Prostate gland (tissue), 2 donors: ENCODE data around the gene ABCF2. TPM values are rescaled to one million over a fixed set of nuclear protein-coding genes. Genes with fewer than 3 reads are reported as not detected.
A peak's percentile ranks its signal among the peaks of the same experiment; 100 is the strongest.

Experiments used
- DNase-seq: peaks from one replicate; pipeline ENCODE4 v3.0.0-alpha.2; 2019; ENCODE audit warnings: low spot score
- H3K27ac ChIP-seq, 2 donors: fragments of 200-600 bp; sonication (generic); 2 replicates each; pipeline ENCODE4 v1.5.1; 2017 to 2019
- H3K27me3 ChIP-seq: fragments of 200-600 bp; sonication (generic); replicated peaks from 2 replicates; pipeline ENCODE4 v1.5.1; 2019; ENCODE audit not compliant: insufficient read depth
- H3K36me3 ChIP-seq, 2 donors: fragments of 200-600 bp; sonication (generic); 1 replicate in 1 of 2; 2 replicates in 1 of 2; pipeline versions ENCODE4 v1.5.1 to v1.8.1; 2017 to 2019
- H3K4me1 ChIP-seq: fragments of 200-600 bp; sonication (generic); replicated peaks from 2 replicates; pipeline ENCODE4 v1.5.1; 2019
- H3K4me3 ChIP-seq, 2 donors: fragments of 200-600 bp; sonication (generic); 2 replicates each; pipeline ENCODE4 v1.5.1; 2017 to 2019
- H3K9me3 ChIP-seq: fragments of 200-600 bp; sonication (generic); 2 replicates; pipeline ENCODE4 v1.5.1; 2017
- POLR2A ChIP-seq: fragments of 450-650 bp; IDR thresholded peaks from one replicate; pipeline ENCODE4 v1.6.1; 2016; ENCODE audit warnings: antibody characterized with exemption, mild to moderate bottlenecking
- POLR2AphosphoS5 ChIP-seq: sonication (generic); formaldehyde crosslinking; IDR thresholded peaks from one replicate; pipeline ENCODE4 v1.6.1; 2017; ENCODE audit warnings: antibody characterized with exemption
- WGBS: methylation state at CpG from one replicate; pipeline ENCODE4 v1.1.5; 2018; 5-methylcytosine and 5-hydroxymethylcytosine counted together
- intact Hi-C: fragments of 100-400 bp; cut with DNase I; formaldehyde crosslinking; loops from one replicate; pipeline ENCODE4 v1.14.2; 2022
- total RNA-seq, 2 donors: library from RNA; depleted of rRNA; stranded (reverse); fragments of >200 nt; gene quantifications; one replicate each; pipeline ENCODE4 v1.1.0, GENCODE V29; 2016
- TF ChIP-seq, protein P1 (sequence below), 4 experiments: fragments of 200-600 bp in 2 of 4; fragments of 450-650 bp in 2 of 4; sonication (generic) in 2 of 4; IDR thresholded peaks; 1 replicate in 3 of 4; 2 replicates in 1 of 4; pipeline ENCODE4 v1.5.1; 2016 to 2019; ENCODE audit warnings: antibody characterized with exemption in 4 of 4, mild to moderate bottlenecking in 2 of 4, moderate library complexity in 2 of 4

Gene ABCF2
- total RNA-seq, 2 donors from 2014 or later = 23.3 to 33.3 TPM

DNA sequence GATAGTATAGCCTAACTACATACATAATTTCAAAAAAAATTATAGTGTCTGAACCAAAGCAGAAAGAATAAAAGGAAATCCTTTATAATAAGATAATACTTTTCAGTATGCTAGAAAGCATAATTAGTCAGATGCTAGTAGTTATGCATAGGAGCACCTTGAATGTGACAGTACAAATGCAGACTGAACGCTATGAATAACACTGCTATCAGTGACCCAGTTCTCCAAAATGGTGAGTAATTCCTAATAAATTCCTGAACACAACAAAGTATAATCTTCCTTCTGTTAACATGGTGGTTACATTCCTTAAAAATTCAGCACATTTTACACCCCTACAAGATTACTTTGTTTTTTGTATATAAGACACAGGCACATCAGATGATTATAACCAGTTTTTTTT is 4.1 kb upstream of the ABCF2 start:
- no peak for DNase-seq
- Histone ChIP-seq H3K27me3 (no peaks in the 10 kb centered on the region), H3K9me3 (no peaks in the 10 kb centered on the region), H3K4me3 (no peak overlapping the region), H3K36me3 (no peaks in the 10 kb centered on the region), H3K4me1 (peaks cover 5% of the 10 kb centered on the region), H3K27ac (no peak overlapping the region)
- TF ChIP-seq, protein P1, sequence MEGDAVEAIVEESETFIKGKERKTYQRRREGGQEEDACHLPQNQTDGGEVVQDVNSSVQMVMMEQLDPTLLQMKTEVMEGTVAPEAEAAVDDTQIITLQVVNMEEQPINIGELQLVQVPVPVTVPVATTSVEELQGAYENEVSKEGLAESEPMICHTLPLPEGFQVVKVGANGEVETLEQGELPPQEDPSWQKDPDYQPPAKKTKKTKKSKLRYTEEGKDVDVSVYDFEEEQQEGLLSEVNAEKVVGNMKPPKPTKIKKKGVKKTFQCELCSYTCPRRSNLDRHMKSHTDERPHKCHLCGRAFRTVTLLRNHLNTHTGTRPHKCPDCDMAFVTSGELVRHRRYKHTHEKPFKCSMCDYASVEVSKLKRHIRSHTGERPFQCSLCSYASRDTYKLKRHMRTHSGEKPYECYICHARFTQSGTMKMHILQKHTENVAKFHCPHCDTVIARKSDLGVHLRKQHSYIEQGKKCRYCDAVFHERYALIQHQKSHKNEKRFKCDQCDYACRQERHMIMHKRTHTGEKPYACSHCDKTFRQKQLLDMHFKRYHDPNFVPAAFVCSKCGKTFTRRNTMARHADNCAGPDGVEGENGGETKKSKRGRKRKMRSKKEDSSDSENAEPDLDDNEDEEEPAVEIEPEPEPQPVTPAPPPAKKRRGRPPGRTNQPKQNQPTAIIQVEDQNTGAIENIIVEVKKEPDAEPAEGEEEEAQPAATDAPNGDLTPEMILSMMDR (IDR thresholded peaks at IDR 0.05) = no peak
- TF ChIP-seq POLR2AphosphoS5 (no peak), POLR2A (no peak)
- intact Hi-C loops = no loop called here
- 61% methylated on average over 1 of the region's 1 CpG for WGBS

DNA sequence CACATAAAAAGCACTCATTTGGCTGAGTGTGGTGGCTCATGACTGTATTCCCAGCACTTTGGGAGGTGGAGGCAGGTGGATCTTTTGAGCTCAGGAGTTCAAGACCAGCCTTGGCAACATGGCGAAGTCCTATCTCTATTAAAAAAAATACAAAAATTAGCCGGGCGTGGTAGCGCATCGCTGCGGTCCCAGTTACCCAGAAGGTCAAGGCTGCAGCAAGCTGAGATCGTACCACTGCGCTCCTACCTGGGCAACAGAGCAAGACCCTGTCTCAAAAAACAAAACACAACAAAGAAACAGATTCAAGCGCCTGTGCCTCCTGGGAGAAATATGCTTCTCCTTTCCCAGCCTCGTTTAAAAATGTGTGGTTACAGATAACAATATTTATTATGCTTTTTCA is 2.2 kb upstream of the ABCF2 start:
- DNase-seq = no peak
- TF ChIP-seq POLR2AphosphoS5 (no peak), POLR2A (no peak)
- TF ChIP-seq, protein P1 (IDR thresholded peaks at IDR 0.05) = no peak
- Histone ChIP-seq H3K27me3 (no peaks in the 10 kb centered on the region), H3K9me3 (no peaks in the 10 kb centered on the region), H3K36me3 (peaks cover 0 to 3% of the 10 kb centered on the region in 2 donors), H3K27ac (no peak overlapping the region), H3K4me3 (no peak overlapping the region), H3K4me1 (peaks cover 9% of the 10 kb centered on the region)
- 89% methylated on average over 10 of the region's 10 CpGs for WGBS
- intact Hi-C loops = no loop called here

DNA sequence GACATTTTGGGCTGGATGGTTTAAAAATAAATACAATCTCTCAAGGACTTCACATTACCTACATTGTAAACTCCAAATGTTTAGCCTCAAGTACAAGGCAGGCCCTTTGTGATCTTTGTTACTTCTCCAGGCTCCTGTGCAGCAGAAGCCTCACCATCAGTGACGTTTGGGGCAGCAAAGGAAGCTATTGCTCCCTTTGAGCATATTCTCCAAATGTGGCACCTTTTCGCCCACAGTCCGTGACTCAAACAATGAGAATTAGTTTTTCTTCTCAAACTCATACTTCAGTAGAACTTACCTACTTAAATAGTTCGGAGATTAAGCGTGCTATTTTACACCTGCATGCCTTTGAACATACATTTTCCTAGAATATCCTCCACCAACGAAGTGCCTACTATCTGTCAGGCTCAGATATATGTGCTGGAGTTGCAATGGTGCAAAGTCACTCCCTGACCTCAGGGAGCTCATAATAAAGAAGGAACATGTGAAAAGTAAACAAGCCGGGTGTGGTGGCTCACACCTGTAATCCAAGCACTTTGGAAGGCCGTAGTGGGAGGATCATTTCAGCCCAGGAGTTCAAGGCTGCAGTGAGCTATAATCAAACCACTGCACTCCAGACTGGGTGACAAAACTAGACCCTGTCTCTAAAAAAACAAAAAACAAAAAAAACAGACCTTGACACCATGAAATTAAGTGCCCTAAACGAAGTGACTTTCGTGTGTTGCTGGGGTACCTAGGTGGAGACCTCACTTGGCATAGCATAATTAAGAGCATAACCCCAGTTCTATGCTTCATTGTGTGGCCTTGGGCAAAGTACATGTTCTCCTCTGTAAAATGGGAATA is 1.2 kb upstream of the ABCF2 start:
- H3K27ac ChIP-seq = peak overlapping the region; percentile 63

DNA sequence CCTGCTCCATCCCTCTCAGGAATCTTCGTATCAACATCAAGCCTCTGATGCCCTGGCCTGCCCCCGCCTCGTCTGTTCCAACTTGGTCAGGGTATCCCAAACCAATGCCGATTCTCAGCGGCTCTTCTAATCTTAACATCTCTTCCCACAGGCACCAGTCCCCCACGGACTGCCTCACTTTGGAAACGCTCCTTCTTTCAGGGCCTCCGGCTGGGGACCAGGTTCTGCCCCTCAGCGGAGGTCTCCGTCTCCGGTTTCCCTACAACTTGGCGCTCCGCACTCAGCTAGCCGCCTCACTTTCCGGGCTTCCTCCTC is 488 bp downstream of the ABCF2 start:
- no peak for DNase-seq
- Histone ChIP-seq H3K27me3 (no peaks in the 10 kb centered on the region), H3K4me3 (peak overlapping the region; percentile 55 to 72), H3K36me3 (peaks cover 7 to 12% of the 10 kb centered on the region in 2 donors), H3K27ac (peak overlapping the region; percentile 9 to 53), H3K4me1 (peaks cover 6% of the 10 kb centered on the region), H3K9me3 (no peaks in the 10 kb centered on the region)
- WGBS = 0% methylated on average over 15 of the region's 15 CpGs
- intact Hi-C loops = no loop called here
- TF ChIP-seq POLR2AphosphoS5 (no peak), POLR2A (no peak)
- TF ChIP-seq, protein P1 (IDR thresholded peaks at IDR 0.05) = no peak

More for the DNA sequence above, 1.2 kb upstream of the ABCF2 start:
- Histone ChIP-seq H3K4me1 (peaks cover 6% of the 10 kb centered on the region), H3K36me3 (peaks cover 5 to 8% of the 10 kb centered on the region in 2 donors), H3K4me3 (peak overlapping the region; percentile 55 to 72), H3K9me3 (no peaks in the 10 kb centered on the region), H3K27me3 (no peaks in the 10 kb centered on the region)
- no peak for TF ChIP-seq POLR2A
- no peak for TF ChIP-seq POLR2AphosphoS5
- TF ChIP-seq, protein P1 (IDR thresholded peaks at IDR 0.05) = no peak
- DNase-seq = no peak
- intact Hi-C loops = no loop called here
- WGBS = 64% methylated on average over 10 of the region's 10 CpGs
